ENCODE measurements around the gene ZNF774. TPM values are rescaled to one million over a fixed set of nuclear protein-coding genes. Genes with fewer than 3 reads are reported as not detected.
"Not testable (repeated sequence)": the region's sequence is repeated elsewhere in the genome, so short reads cannot be mapped to it uniquely, and the experiment has no call there.

ZNF774 gene
- polyA plus RNA-seq, 1 experiment = 2.3 TPM

DNA sequence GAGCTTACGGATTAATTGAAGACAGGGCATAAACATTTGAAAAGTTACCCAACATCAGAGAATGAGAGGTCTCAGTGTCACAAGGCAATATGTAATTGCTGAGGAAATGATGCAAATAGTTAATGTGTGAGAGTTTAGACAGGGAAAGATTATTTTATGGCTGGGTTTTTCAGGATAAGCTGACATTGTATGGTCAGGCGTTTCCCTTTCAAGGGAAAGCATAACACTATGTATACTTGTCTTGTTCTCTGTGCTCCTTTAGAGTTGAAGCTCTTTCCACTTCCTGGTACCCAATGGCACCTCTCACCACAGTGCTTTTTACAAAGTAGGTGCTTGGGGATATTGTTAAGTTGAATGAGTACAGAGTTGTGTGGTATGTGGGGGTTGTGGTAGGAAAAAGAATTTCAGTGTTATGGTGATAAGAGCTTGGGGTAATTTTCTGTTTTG lies 55.8 kb downstream of the ZNF774 start:
- POLR2A ChIA-PET = interaction anchor here (0.5 to 1.0 kb wide), 3 partner anchors 20 to 425 kb away, joined by 3 read pairs; partner anchors contain the start of gene IQGAP1
- Histone ChIP-seq H3K27ac (ENCODE audit: low read depth, low read length) (no peak overlapping the region), H3K4me3 (ENCODE audit: low read depth, low read length) (no peak overlapping the region)

DNA sequence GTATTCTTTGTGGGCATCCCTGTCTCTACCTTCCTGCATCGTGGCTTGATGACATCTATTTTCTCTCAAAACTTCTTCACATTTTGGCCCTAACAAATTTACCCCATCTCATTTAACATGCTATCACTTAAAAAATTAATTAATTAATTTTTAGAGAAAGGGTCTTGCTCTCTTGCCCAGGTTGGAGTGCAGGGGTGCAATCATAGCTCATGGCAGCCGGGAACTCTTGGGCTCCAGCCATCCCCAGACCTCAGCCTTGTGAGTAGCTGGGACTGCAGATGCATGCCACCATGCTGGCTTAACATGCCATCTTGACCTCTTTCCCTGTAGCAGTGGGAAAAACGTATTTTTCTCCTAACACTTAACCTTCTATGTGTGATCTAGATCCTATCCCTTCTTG lies 56.6 kb downstream of the ZNF774 start:
- Histone ChIP-seq H3K27me3 (ENCODE audit: control insufficient read depth, insufficient read depth, low read length) (no peaks in the 10 kb centered on the region), H3K27ac (ENCODE audit: low read depth, low read length) (no peak overlapping the region), H3K9me3 (ENCODE audit: control insufficient read depth, insufficient read depth, low read length) (peaks cover 2% of the 10 kb centered on the region; the same call in 1 of the 2 replicates), H3K4me3 (ENCODE audit: low read depth, low read length) (no peak overlapping the region)
- ChIA-PET POLR2A (interaction anchor here (1.0 kb wide), 1 partner anchor 21 kb away, joined by 3 read pairs; the partner anchor contains the start of gene IQGAP1), CTCF (interaction anchor here (1.6 kb wide), 1 partner anchor 74 kb away, joined by 4 read pairs; no protein-coding TSS in a partner anchor)
- DNase-seq (ENCODE audit: low read depth, low spot score) = no peak
- TF ChIP-seq, protein P1, sequence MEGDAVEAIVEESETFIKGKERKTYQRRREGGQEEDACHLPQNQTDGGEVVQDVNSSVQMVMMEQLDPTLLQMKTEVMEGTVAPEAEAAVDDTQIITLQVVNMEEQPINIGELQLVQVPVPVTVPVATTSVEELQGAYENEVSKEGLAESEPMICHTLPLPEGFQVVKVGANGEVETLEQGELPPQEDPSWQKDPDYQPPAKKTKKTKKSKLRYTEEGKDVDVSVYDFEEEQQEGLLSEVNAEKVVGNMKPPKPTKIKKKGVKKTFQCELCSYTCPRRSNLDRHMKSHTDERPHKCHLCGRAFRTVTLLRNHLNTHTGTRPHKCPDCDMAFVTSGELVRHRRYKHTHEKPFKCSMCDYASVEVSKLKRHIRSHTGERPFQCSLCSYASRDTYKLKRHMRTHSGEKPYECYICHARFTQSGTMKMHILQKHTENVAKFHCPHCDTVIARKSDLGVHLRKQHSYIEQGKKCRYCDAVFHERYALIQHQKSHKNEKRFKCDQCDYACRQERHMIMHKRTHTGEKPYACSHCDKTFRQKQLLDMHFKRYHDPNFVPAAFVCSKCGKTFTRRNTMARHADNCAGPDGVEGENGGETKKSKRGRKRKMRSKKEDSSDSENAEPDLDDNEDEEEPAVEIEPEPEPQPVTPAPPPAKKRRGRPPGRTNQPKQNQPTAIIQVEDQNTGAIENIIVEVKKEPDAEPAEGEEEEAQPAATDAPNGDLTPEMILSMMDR (IDR thresholded peaks at IDR 0.05; ENCODE audit: low read depth, low read length) = no peak

More for the DNA sequence above, 55.8 kb downstream of the ZNF774 start:
- CTCF ChIA-PET = interaction anchor here (1.0 to 1.6 kb wide), 2 partner anchors 75 to 115 kb away, joined by 3 to 4 read pairs; no protein-coding TSS in a partner anchor
- no peak for DNase-seq (ENCODE audit: low read depth, low spot score)
- Histone ChIP-seq H3K27me3 (ENCODE audit: control insufficient read depth, insufficient read depth, low read length) (no peaks in the 10 kb centered on the region), H3K9me3 (ENCODE audit: control insufficient read depth, insufficient read depth, low read length) (peaks cover 2% of the 10 kb centered on the region; the same call in 1 of the 2 replicates)
- TF ChIP-seq, protein P1 (IDR thresholded peaks at IDR 0.05; ENCODE audit: low read depth, low read length) = no peak

DNA sequence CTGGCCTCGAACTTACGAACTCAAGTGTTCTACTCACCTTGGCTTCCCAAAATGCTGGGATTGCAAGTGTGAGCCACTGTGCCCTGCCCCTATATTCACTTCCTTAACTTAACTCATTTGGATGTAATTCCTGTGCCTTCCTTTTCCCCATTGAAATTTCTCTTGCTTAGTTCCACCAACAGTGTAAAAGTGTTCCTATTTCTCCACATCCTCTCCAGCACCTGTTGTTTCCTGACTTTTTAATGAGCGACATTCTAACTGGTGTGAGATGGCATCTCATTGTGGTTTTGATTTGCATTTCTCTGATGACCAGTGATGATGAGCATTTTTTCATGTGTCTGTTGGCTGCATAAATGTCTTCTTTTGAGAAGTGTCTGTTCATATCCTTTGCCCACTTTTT lies 57.5 kb downstream of the ZNF774 start:
- H3K27ac ChIP-seq (ENCODE audit: low read depth, low read length); DNase-seq (ENCODE audit: low read depth, low spot score); H3K27me3 ChIP-seq (ENCODE audit: control insufficient read depth, insufficient read depth, low read length); POLR2A ChIA-PET; H3K4me3 ChIP-seq (ENCODE audit: low read depth, low read length); H3K9me3 ChIP-seq (ENCODE audit: control insufficient read depth, insufficient read depth, low read length): not testable (repeated sequence)
- CTCF ChIA-PET = interaction anchor here (0.7 kb wide), 1 partner anchor 42 kb away, joined by 4 read pairs; no protein-coding TSS in a partner anchor

DNA sequence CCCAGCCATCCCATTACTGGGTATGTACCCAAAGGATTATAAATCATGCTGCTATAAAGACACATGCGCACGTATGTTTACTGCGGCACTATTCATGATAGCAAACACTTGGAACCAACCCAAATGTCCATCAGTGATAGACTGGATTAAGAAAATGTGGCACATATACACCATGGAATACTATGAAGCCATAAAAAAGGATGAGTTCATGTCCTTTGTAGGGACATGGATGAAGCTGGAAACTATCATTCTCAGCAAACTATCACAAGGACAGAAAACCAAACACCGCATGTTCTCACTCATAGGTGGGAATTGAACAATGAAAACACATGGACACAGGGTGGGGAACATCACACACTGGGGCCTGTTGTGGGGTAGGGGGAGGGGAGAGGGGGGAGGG lies 58.2 kb downstream of the ZNF774 start:
- H3K4me3 ChIP-seq (ENCODE audit: low read depth, low read length); H3K27me3 ChIP-seq (ENCODE audit: control insufficient read depth, insufficient read depth, low read length); POLR2A ChIA-PET; H3K27ac ChIP-seq (ENCODE audit: low read depth, low read length); H3K9me3 ChIP-seq (ENCODE audit: control insufficient read depth, insufficient read depth, low read length); DNase-seq (ENCODE audit: low read depth, low spot score); CTCF ChIA-PET: not testable (repeated sequence)

DNA sequence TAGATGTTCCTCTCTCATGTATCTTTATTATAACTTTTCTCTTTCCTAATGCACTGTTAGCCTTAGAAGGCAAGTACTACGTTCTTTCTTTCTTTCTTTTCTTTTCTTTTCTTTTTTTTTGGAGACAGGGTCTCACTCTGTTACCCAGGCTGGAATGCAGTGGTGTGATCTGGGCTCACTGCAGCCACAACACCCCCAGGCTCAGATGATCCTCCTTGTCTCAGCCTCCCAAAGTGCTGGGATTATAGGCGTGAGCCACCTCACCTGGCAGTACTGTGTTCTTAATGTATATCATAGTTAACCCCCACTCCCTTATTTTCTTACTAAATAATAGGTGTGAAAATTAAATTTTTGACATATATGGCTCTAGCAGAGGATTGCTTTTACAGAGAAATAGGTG lies 59.1 kb downstream of the ZNF774 start:
- POLR2A ChIA-PET = no interaction called here
- TF ChIP-seq, protein P1 (IDR thresholded peaks at IDR 0.05; ENCODE audit: low read depth, low read length) = no peak
- no peak overlapping the region for H3K4me3 ChIP-seq (ENCODE audit: low read depth, low read length)
- no peak for DNase-seq (ENCODE audit: low read depth, low spot score)
- CTCF ChIA-PET = interaction anchor here (0.6 kb wide), 1 partner anchor 46 kb away, joined by 5 read pairs; no protein-coding TSS in a partner anchor
- H3K9me3 ChIP-seq (ENCODE audit: control insufficient read depth, insufficient read depth, low read length) = peaks cover 2% of the 10 kb centered on the region; the same call in 1 of the 2 replicates
- H3K27me3 ChIP-seq (ENCODE audit: control insufficient read depth, insufficient read depth, low read length) = no peaks in the 10 kb centered on the region
- H3K27ac ChIP-seq (ENCODE audit: low read depth, low read length) = no peak overlapping the region

Small RNA genes within 50 kb of the gene (small RNA-seq; reads per million reads assigned to genes)
- gene NDUFA3P4 (ENCODE audit: insufficient read length, low read depth) = not detected

Other genes with a start within 250 kb of the ZNF774 start
- 84.2 and 108 TPM in 2 replicates for gene IDH2, start 249.8 kb upstream of the ZNF774 start, polyA plus RNA-seq (2011; rRNA removed)
- gene SEMA4B, start 151.0 kb upstream of the ZNF774 start, polyA plus RNA-seq (2011; rRNA removed) = 13.5 and 17.9 TPM in 2 replicates
- gene CIB1, start 118.3 kb upstream of the ZNF774 start, polyA plus RNA-seq (2011; rRNA removed) = 40.4 and 55.3 TPM in 2 replicates
- 2.7 and 2.8 TPM in 2 replicates for gene GDPGP1, start 118.1 kb upstream of the ZNF774 start, polyA plus RNA-seq (2011; rRNA removed)
- 0.04 and 0.07 TPM in 2 replicates for gene TTLL13, start 102.7 kb upstream of the ZNF774 start, polyA plus RNA-seq (2011; rRNA removed)
- gene NGRN, start 86.6 kb upstream of the ZNF774 start, polyA plus RNA-seq (2011; rRNA removed) = 77.6 and 81.8 TPM in 2 replicates
- gene IQGAP1, start 36.0 kb downstream of the ZNF774 start, polyA plus RNA-seq (2011; rRNA removed) = 141 and 170 TPM in 2 replicates
- 21.9 and 23.1 TPM in 2 replicates for gene CRTC3, start 177.6 kb downstream of the ZNF774 start, polyA plus RNA-seq (2011; rRNA removed)

Measured in AG04450 (cell line).